Measurements from ENCODE around the gene BMP15.

BMP15 gene

DNA sequence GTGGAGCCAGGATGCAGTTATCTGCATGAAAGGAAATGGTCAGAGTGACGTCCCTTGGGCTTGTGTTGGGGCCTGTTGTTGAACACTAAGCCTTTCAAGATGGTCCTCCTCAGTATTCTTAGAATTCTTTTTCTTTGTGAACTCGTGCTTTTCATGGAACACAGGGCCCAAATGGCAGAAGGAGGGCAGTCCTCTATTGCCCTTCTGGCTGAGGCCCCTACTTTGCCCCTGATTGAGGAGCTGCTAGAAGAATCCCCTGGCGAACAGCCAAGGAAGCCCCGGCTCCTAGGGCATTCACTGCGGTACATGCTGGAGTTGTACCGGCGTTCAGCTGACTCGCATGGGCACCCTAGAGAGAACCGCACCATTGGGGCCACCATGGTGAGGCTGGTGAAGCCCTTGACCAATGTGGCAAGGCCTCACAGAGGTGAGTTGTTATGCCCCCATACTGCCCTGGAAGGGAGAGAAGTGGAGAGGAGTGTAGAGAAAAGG lies at the start of gene BMP15:
TSS of gene BMP15 (plus strand) at position 51 of the 492 bp plus-strand sequence. CDS start at position 100, 49 bp downstream.
- Mint-ChIP-seq H3K36me3 (no peaks in the 10 kb centered on the region), H3K27me3 (no peaks in the 10 kb centered on the region), H3K9me3 (no peaks in the 10 kb centered on the region), H3K27ac (no peak within 1 kb of the TSS), H3K4me3 (no peak within 1 kb of the TSS), H3K4me1 (no peaks in the 10 kb centered on the region)
- ATAC-seq: no peak

DNA sequence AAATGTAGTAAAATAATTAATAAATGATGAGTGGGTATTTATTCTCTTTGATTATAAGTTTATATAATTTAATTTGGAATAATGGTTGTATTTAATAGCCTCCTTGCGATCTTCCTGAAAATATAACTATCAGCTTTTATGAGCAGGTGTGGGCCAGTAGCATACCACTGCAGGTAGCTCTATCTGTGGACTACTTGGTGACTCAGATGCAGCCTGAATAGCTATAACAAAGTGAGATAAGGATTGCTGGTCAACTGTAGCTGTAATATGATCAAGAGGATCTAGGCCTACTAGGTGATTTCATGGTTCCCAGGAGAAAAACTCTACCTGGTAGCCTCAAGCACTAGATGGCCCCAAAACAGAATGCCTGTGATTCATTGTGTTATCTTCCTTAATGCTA lies 47.1 kb upstream of the BMP15 start:
- Mint-ChIP-seq H3K27me3 (no peaks in the 10 kb centered on the region), H3K4me3 (no peak overlapping the region), H3K36me3 (no peaks in the 10 kb centered on the region), H3K9me3 (no peaks in the 10 kb centered on the region), H3K4me1 (no peaks in the 10 kb centered on the region), H3K27ac (no peak overlapping the region)
- ATAC-seq: no peak

- no peak for ATAC-seq
- no peaks in the 10 kb centered on the region for H3K9me3 Mint-ChIP-seq
- no peaks in the 10 kb centered on the region for H3K36me3 Mint-ChIP-seq
- no peak overlapping the region for H3K4me3 Mint-ChIP-seq
- no peaks in the 10 kb centered on the region for H3K4me1 Mint-ChIP-seq
- H3K27me3 Mint-ChIP-seq: no peaks in the 10 kb centered on the region
- no peak overlapping the region for H3K27ac Mint-ChIP-seq
Observed at GRCh38 chrX:50865311-50865710, 45.2 kb upstream of the BMP15 start.

- ATAC-seq: no peak
- Mint-ChIP-seq H3K4me3 (no peak overlapping the region), H3K4me1 (no peaks in the 10 kb centered on the region), H3K36me3 (no peaks in the 10 kb centered on the region), H3K27ac (no peak overlapping the region), H3K9me3 (no peaks in the 10 kb centered on the region), H3K27me3 (no peaks in the 10 kb centered on the region)
Observed at GRCh38 chrX:50871922-50872453, 38.5 kb upstream of the BMP15 start.

DNA sequence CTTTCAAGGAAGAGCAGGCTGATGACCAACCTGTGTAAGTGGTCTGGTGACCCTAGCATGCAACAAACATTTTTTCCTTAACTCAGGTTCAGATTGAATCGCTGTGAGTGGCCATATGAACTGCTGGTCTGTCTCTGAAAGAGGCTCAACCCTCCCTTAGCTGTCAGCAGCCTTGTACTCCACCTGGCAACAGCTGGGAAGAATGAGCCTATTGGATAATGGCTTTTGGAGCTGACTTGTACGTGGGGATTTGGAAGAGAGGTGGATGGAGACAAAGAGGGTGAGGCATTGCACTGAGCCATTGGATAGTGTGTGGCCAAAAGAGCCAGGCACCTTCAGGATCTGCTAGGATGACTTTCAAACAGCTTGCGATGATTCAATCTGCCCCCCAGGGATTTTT lies 35.7 kb upstream of the BMP15 start:
- no peak overlapping the region for H3K4me3 Mint-ChIP-seq
- H3K9me3 Mint-ChIP-seq: no peaks in the 10 kb centered on the region
- no peaks in the 10 kb centered on the region for H3K27me3 Mint-ChIP-seq
- no peaks in the 10 kb centered on the region for H3K4me1 Mint-ChIP-seq
- ATAC-seq: no peak
- H3K27ac Mint-ChIP-seq: no peak overlapping the region
- H3K36me3 Mint-ChIP-seq: no peaks in the 10 kb centered on the region

GRCh38 chrX:50876551-50876950 lies 34.0 kb upstream of the BMP15 start:
- Mint-ChIP-seq H3K36me3 (no peaks in the 10 kb centered on the region), H3K4me1 (no peaks in the 10 kb centered on the region), H3K27ac (no peak overlapping the region), H3K27me3 (no peaks in the 10 kb centered on the region), H3K9me3 (peaks cover under 1% of the 10 kb centered on the region), H3K4me3 (no peak overlapping the region)
- no peak for ATAC-seq

- H3K36me3 Mint-ChIP-seq: no peaks in the 10 kb centered on the region
- no peak overlapping the region for H3K4me3 Mint-ChIP-seq
Observed at GRCh38 chrX:50877310-50877709, 33.2 kb upstream of the BMP15 start.

GRCh38 chrX:50881028-50881427 lies 29.5 kb upstream of the BMP15 start:
- no peaks in the 10 kb centered on the region for H3K4me1 Mint-ChIP-seq
- H3K27ac Mint-ChIP-seq: no peak overlapping the region
- H3K9me3 Mint-ChIP-seq: peaks cover 3% of the 10 kb centered on the region
- H3K36me3 Mint-ChIP-seq: no peaks in the 10 kb centered on the region
- ATAC-seq: no peak
- no peaks in the 10 kb centered on the region for H3K27me3 Mint-ChIP-seq
- no peak overlapping the region for H3K4me3 Mint-ChIP-seq

More at GRCh38 chrX:50877310-50877709, 33.2 kb upstream of the BMP15 start:
- H3K9me3 Mint-ChIP-seq: peaks cover 3% of the 10 kb centered on the region
- H3K4me1 Mint-ChIP-seq: no peaks in the 10 kb centered on the region
- H3K27me3 Mint-ChIP-seq: no peaks in the 10 kb centered on the region
- ATAC-seq: no peak
- H3K27ac Mint-ChIP-seq: no peak overlapping the region

- H3K27ac Mint-ChIP-seq: no peak overlapping the region
- H3K4me1 Mint-ChIP-seq: no peaks in the 10 kb centered on the region
- H3K9me3 Mint-ChIP-seq: no peaks in the 10 kb centered on the region
- peaks cover 9% of the 10 kb centered on the region for H3K27me3 Mint-ChIP-seq
- no peak overlapping the region for H3K4me3 Mint-ChIP-seq
- no peaks in the 10 kb centered on the region for H3K36me3 Mint-ChIP-seq
- no peak for ATAC-seq
Observed at GRCh38 chrX:50888884-50889283, 21.7 kb upstream of the BMP15 start.

DNA sequence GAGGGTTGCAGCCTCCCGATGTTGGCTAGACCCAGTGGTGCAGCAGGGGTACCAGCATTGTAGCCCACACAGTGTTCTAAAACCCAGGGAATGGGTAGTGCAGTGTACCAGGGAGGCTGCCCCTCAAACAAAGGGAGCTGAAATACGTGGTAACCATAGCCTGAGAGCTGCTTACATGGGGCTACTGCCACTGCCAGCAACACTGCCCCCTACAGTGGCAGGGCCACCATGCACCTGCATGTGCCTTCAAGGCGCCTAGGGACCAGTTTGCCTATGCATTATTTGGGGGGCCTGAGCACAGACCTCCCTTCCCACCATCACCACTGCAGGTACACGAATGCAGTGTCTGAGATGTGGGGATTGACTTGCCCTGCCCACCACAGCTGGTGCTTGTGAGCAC lies 21.0 kb upstream of the BMP15 start:
- Mint-ChIP-seq H3K4me3 (no peak overlapping the region), H3K27ac (no peak overlapping the region), H3K27me3 (peaks cover 9% of the 10 kb centered on the region), H3K4me1 (no peaks in the 10 kb centered on the region), H3K9me3 (no peaks in the 10 kb centered on the region), H3K36me3 (no peaks in the 10 kb centered on the region)
- no peak for ATAC-seq

- no peaks in the 10 kb centered on the region for H3K36me3 Mint-ChIP-seq
- no peaks in the 10 kb centered on the region for H3K4me1 Mint-ChIP-seq
- peaks cover 9% of the 10 kb centered on the region for H3K27me3 Mint-ChIP-seq
- no peak overlapping the region for H3K27ac Mint-ChIP-seq
- H3K4me3 Mint-ChIP-seq: no peak overlapping the region
- no peaks in the 10 kb centered on the region for H3K9me3 Mint-ChIP-seq
- ATAC-seq: no peak
Observed at GRCh38 chrX:50893047-50893446, 17.5 kb upstream of the BMP15 start.

DNA sequence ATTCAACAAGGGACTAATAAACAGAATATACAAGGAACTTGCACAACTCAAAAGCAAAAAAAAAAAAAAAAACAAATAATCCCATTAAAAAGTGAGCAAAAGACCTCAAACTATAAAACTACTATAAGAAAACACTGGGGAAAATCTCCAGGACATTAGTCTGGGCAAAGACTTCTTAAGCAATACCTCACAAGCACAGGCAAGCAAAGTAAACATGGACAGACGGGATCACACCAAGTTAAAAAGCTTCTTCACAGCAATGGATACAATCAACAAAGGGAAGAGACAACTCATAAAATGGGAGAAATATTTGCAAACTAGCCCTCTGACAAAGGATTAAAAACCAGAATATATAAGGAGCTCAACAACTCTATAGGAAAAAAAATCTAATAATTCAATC lies 17.1 kb upstream of the BMP15 start:
- Mint-ChIP-seq H3K9me3 (no peaks in the 10 kb centered on the region), H3K27me3 (peaks cover 9% of the 10 kb centered on the region), H3K27ac (no peak overlapping the region), H3K36me3 (no peaks in the 10 kb centered on the region), H3K4me3 (no peak overlapping the region), H3K4me1 (no peaks in the 10 kb centered on the region)
- no peak for ATAC-seq

- Mint-ChIP-seq H3K9me3 (no peaks in the 10 kb centered on the region), H3K27ac (no peak overlapping the region), H3K4me3 (no peak overlapping the region), H3K36me3 (no peaks in the 10 kb centered on the region), H3K4me1 (no peaks in the 10 kb centered on the region), H3K27me3 (no peaks in the 10 kb centered on the region)
- no peak for ATAC-seq
Observed at GRCh38 chrX:50905334-50905733, 5.2 kb upstream of the BMP15 start.

GRCh38 chrX:50913520-50913919 lies 3.0 kb downstream of the BMP15 start:
- Mint-ChIP-seq H3K27me3 (no peaks in the 10 kb centered on the region), H3K36me3 (no peaks in the 10 kb centered on the region), H3K4me1 (no peaks in the 10 kb centered on the region), H3K27ac (no peak overlapping the region), H3K4me3 (no peak overlapping the region), H3K9me3 (no peaks in the 10 kb centered on the region)
- ATAC-seq: no peak

DNA sequence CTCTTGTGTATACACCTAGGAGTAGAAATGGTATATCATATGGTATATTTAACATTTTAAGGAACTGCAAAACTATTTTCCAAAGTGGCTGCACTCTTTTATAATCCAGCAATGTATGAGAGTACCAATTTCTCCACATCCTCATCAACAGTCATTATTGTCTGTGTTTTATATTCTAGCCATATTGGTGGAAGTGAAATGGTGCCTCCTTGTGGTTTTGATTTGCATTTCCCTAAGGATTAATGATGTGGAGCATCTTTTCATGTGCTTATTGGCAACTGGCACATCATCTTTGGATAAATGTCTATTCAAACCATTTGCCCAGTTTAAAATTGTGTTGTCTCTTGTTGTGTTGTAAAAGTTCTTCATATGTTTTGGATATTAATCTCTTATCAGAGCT lies 9.6 kb downstream of the BMP15 start:
- Mint-ChIP-seq H3K27me3 (no peaks in the 10 kb centered on the region), H3K9me3 (no peaks in the 10 kb centered on the region), H3K27ac (no peak overlapping the region), H3K4me3 (no peak overlapping the region), H3K4me1 (no peaks in the 10 kb centered on the region), H3K36me3 (no peaks in the 10 kb centered on the region)
- ATAC-seq: no peak

DNA sequence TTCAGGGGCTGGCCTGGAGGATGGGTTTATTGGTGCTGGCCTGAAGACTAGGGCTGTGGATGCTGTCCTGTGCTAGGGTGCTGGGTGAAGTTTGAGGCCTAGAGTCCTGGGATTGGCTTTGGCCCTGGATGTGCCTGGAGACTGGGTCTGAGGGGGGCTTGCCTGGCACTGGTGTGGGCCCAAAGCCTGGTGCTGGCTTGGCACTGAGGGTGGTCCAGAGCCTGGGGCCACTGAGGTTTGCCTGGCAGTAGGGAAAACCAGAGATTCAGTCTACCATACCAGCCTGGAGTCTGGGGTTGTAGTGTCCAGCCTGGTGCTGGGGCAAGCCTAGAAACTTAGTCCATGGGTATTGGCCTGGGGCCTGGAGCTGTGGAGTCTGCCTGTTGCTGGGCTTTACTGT lies 16.6 kb downstream of the BMP15 start:
- no peaks in the 10 kb centered on the region for H3K36me3 Mint-ChIP-seq
- H3K9me3 Mint-ChIP-seq: no peaks in the 10 kb centered on the region
- no peaks in the 10 kb centered on the region for H3K27me3 Mint-ChIP-seq
- no peak overlapping the region for H3K27ac Mint-ChIP-seq
- no peak overlapping the region for H3K4me3 Mint-ChIP-seq
- H3K4me1 Mint-ChIP-seq: no peaks in the 10 kb centered on the region
- no peak for ATAC-seq

GRCh38 chrX:50941638-50942037 lies 31.1 kb downstream of the BMP15 start:
- ATAC-seq: no peak
- Mint-ChIP-seq H3K4me3 (no peak overlapping the region), H3K36me3 (no peaks in the 10 kb centered on the region), H3K27ac (no peak overlapping the region), H3K27me3 (no peaks in the 10 kb centered on the region), H3K4me1 (no peaks in the 10 kb centered on the region), H3K9me3 (no peaks in the 10 kb centered on the region)

Measured in stimulated activated memory B cell treated with anti-CD40 and anti-IgM and Interleukin-4, amounts not matched to agents 10 μg/mL and 1 μg/mL and 100 μg/mL, for 72 hours (primary cell).